ENCODE measurements around the gene AKR1C2. TPM values are rescaled to one million over a fixed set of nuclear protein-coding genes. Genes with fewer than 3 reads are reported as not detected.

AKR1C2 gene
- total RNA-seq, 1 donor from 2014 or later, result 39.5 TPM

DNA sequence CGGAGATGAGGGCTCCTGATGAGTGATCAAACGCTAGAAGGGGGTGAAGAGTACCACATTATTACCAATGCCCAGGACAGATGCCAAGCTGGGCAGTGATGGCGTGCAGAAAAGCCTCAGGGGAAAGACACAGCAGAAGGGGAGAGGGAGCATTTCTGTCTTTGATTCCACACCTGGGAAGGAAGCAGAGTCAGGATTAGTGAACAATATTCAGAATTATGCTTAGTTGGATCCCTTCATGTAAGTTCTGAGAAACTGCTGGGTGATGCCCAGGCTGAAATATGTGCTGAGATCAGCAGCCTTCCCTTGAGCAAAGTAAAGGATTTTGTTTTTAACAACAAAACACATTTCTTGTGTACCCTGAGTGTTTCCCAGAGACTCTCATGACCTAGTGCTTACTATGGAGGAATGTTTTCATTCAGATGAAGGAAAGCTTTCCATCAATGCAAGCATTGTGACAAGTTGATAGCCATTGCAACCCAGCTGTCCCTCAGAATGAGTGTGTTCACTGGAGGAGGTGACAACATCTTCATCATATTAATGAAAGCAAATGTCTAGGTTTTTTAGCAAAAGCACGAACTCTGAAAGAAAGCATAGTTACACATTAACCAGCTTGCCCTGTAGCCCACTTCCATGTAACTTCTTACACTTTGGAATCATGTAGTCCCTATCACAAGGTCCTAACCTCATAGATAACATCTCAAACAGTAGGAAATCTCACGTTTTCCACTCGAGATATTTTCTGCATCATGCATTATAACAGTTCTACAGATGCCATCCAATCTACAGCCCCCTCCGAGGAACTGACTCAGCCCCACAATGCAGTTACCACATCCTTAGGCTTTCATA, 64.2 kb downstream of the AKR1C2 start:
- DNase-seq (ENCODE audit: low spot score in 2 of 2) (no peak), FAIRE-seq (no peak)

Small RNA genes within 50 kb of the gene (small RNA-seq; reads per million reads assigned to genes)
- gene RF00096, result not detected

Other genes with a start within 250 kb of the AKR1C2 start
- 74.2 TPM for gene AKR1E2, start 177.7 kb downstream of the AKR1C2 start, total RNA-seq
- 30.2 TPM for gene AKR1C1, start 40.4 kb downstream of the AKR1C2 start, total RNA-seq
- 2.4 TPM for gene AKR1C3, start 90.6 kb upstream of the AKR1C2 start, total RNA-seq
- not detected for gene AKR1C8, start 181.3 kb upstream of the AKR1C2 start, total RNA-seq
- gene AKR1C4, start 193.0 kb upstream of the AKR1C2 start, total RNA-seq, result not detected